Vagina (tissue), 2 donors: ENCODE results near the gene DRD3. TPM values are rescaled to one million over a fixed set of nuclear protein-coding genes. Genes with fewer than 3 reads are reported as not detected.

ENCODE experiments used
- DNase-seq, 2 donors: peaks; one replicate each; pipeline ENCODE4 v3.0.0-alpha.2; 2017; ENCODE audit errors: extremely low spot score in 2 of 2
- H3K27ac ChIP-seq: fragments of 200-600 bp; sonication (generic); one replicate; pipeline ENCODE4 v1.5.1; 2019
- H3K27me3 ChIP-seq: fragments of 200-600 bp; sonication (generic); one replicate; pipeline ENCODE4 v1.5.1; 2019
- H3K36me3 ChIP-seq, 2 donors: fragments of 200-600 bp; sonication (generic); one replicate each; pipeline ENCODE4 v1.5.1; 2017 to 2019
- H3K4me1 ChIP-seq: fragments of 200-600 bp; sonication (generic); one replicate; pipeline ENCODE4 v1.5.1; 2019
- H3K4me3 ChIP-seq, 2 donors: fragments of 200-600 bp; sonication (generic); 1 replicate in 1 of 2; 2 replicates in 1 of 2; pipeline ENCODE4 v1.5.1; 2016 to 2019
- H3K9me3 ChIP-seq: fragments of 200-600 bp; sonication (generic); one replicate; pipeline ENCODE4 v1.5.1; 2019
- POLR2A ChIP-seq, 2 donors: fragments of 450-650 bp; IDR thresholded peaks; one replicate each; pipeline ENCODE4 v1.6.1; 2017; ENCODE audit warnings: antibody characterized with exemption in 2 of 2, mild to moderate bottlenecking in 2 of 2, moderate library complexity in 2 of 2
- POLR2AphosphoS5 ChIP-seq, 2 donors: sonication (generic); formaldehyde crosslinking; IDR thresholded peaks; one replicate each; pipeline ENCODE4 v1.9.0; 2017; ENCODE audit warnings: antibody characterized with exemption in 2 of 2, mild to moderate bottlenecking in 2 of 2, low read depth in 1 of 2; ENCODE audit not compliant: insufficient read depth in 1 of 2
- intact Hi-C: fragments of 100-400 bp; cut with DNase I; formaldehyde crosslinking; loops from one replicate; pipeline ENCODE4 v1.15.1; 2023
- total RNA-seq: library from RNA; depleted of rRNA; stranded (reverse); fragments of >200 nt; gene quantifications from one replicate; pipeline ENCODE4 v1.2.3, GENCODE V29; 2016
- TF ChIP-seq, protein P1 (sequence below), 3 experiments: fragments of 450-650 bp in 2 of 3; fragments of 200-600 bp in 1 of 3; sonication (generic) in 1 of 3; IDR thresholded peaks; one replicate each; pipeline ENCODE4 v1.5.1; 2017 to 2019; ENCODE audit warnings: antibody characterized with exemption in 3 of 3, mild to moderate bottlenecking in 2 of 3, moderate library complexity in 2 of 3

Gene DRD3
- total RNA-seq, 1 donor from 2014 or later: not detected

GRCh38 chr3:114216186-114216970 is 37.5 kb upstream of the DRD3 start:
- no peaks in the 10 kb centered on the region for H3K36me3 ChIP-seq
- TF ChIP-seq POLR2AphosphoS5 (IDR thresholded peaks at IDR 0.05; ENCODE audit: insufficient read depth in 1 of 2, low read depth in 1 of 2): no peak
- TF ChIP-seq POLR2A (IDR thresholded peaks at IDR 0.05): no peak
- intact Hi-C loops: no loop called here
- H3K9me3 ChIP-seq: no peaks in the 10 kb centered on the region
- no peaks in the 10 kb centered on the region for H3K27me3 ChIP-seq
- DNase-seq: no peak
- H3K4me3 ChIP-seq: no peak overlapping the region
- no peaks in the 10 kb centered on the region for H3K4me1 ChIP-seq
- no peak overlapping the region for H3K27ac ChIP-seq

DNA sequence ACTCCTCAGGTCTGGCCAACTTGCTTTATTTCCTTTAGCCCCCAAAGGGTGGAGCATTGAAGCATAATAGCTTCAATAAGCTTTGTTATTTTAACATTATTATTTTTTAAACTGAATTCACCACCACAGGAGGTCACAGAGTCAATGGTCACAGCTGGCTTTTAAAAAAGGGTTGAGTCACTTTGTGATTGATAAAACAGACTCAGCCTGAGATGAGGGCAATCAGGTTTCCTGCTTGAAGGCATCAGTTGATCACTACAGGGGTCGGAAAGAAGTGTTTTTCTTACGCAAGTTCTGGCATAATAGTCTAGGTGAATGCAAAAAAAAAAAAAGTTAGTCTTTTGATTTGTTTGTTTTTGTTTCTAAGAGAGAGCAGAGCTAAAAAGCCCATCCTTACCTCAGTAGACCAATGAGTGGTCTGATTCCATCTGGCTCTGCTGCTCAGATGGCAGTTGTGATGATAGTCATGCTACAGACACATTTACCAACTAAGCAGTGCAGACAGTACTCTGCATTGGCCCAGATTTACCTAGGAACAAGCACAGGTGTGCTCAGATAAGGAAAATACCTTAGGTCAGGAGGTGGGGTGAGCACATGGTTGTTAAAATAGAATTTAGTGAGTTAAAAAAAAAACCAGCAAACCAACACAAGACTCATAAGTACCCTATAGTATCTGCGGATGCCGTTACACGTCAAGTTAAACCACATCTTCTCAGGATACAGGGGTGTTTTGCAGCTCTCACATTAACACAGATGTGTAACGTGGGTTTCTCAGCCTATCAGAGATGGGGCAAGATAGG is 35.9 kb upstream of the DRD3 start:
- TF ChIP-seq POLR2A (IDR thresholded peaks at IDR 0.05): no peak
- TF ChIP-seq POLR2AphosphoS5 (IDR thresholded peaks at IDR 0.05; ENCODE audit: insufficient read depth in 1 of 2, low read depth in 1 of 2): no peak
- TF ChIP-seq, protein P1, sequence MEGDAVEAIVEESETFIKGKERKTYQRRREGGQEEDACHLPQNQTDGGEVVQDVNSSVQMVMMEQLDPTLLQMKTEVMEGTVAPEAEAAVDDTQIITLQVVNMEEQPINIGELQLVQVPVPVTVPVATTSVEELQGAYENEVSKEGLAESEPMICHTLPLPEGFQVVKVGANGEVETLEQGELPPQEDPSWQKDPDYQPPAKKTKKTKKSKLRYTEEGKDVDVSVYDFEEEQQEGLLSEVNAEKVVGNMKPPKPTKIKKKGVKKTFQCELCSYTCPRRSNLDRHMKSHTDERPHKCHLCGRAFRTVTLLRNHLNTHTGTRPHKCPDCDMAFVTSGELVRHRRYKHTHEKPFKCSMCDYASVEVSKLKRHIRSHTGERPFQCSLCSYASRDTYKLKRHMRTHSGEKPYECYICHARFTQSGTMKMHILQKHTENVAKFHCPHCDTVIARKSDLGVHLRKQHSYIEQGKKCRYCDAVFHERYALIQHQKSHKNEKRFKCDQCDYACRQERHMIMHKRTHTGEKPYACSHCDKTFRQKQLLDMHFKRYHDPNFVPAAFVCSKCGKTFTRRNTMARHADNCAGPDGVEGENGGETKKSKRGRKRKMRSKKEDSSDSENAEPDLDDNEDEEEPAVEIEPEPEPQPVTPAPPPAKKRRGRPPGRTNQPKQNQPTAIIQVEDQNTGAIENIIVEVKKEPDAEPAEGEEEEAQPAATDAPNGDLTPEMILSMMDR (IDR thresholded peaks at IDR 0.05): no peak
- H3K27me3 ChIP-seq: no peaks in the 10 kb centered on the region
- no peaks in the 10 kb centered on the region for H3K4me1 ChIP-seq
- intact Hi-C loops: no loop called here
- H3K9me3 ChIP-seq: no peaks in the 10 kb centered on the region
- DNase-seq: no peak
- H3K36me3 ChIP-seq: no peaks in the 10 kb centered on the region
- peak overlapping the region; percentile 5 to 21 for H3K4me3 ChIP-seq
- peak overlapping the region; percentile 46 for H3K27ac ChIP-seq

GRCh38 chr3:114213627-114214541 is 35.0 kb upstream of the DRD3 start:
- Histone ChIP-seq H3K36me3 (no peaks in the 10 kb centered on the region), H3K4me3 (peak overlapping the region; percentile 5 to 21), H3K27me3 (no peaks in the 10 kb centered on the region), H3K4me1 (no peaks in the 10 kb centered on the region), H3K9me3 (no peaks in the 10 kb centered on the region), H3K27ac (peak overlapping the region; percentile 46)
- TF ChIP-seq, protein P1 (IDR thresholded peaks at IDR 0.05): no peak
- TF ChIP-seq POLR2A (IDR thresholded peaks at IDR 0.05) (no peak), POLR2AphosphoS5 (IDR thresholded peaks at IDR 0.05; ENCODE audit: insufficient read depth in 1 of 2, low read depth in 1 of 2) (no peak)
- no peak for DNase-seq
- intact Hi-C loops: no loop called here

GRCh38 chr3:114213292-114213626 is 34.4 kb upstream of the DRD3 start:
- no peak overlapping the region for H3K27ac ChIP-seq
- no peak for DNase-seq
- intact Hi-C loops: no loop called here
- no peaks in the 10 kb centered on the region for H3K27me3 ChIP-seq
- H3K9me3 ChIP-seq: no peaks in the 10 kb centered on the region
- TF ChIP-seq POLR2A (IDR thresholded peaks at IDR 0.05) (no peak), POLR2AphosphoS5 (IDR thresholded peaks at IDR 0.05; ENCODE audit: insufficient read depth in 1 of 2, low read depth in 1 of 2) (no peak)
- TF ChIP-seq, protein P1 (IDR thresholded peaks at IDR 0.05): no peak
- peak overlapping the region in 1 of 2 donors; percentile 5 for H3K4me3 ChIP-seq
- no peaks in the 10 kb centered on the region for H3K36me3 ChIP-seq
- no peaks in the 10 kb centered on the region for H3K4me1 ChIP-seq

GRCh38 chr3:114212646-114213045 is 33.8 kb upstream of the DRD3 start:
- DNase-seq: no peak
- Histone ChIP-seq H3K36me3 (no peaks in the 10 kb centered on the region), H3K4me1 (no peaks in the 10 kb centered on the region), H3K4me3 (no peak overlapping the region), H3K27me3 (no peaks in the 10 kb centered on the region), H3K9me3 (no peaks in the 10 kb centered on the region), H3K27ac (no peak overlapping the region)
- intact Hi-C loops: no loop called here
- TF ChIP-seq, protein P1 (IDR thresholded peaks at IDR 0.05): no peak
- TF ChIP-seq POLR2AphosphoS5 (IDR thresholded peaks at IDR 0.05; ENCODE audit: insufficient read depth in 1 of 2, low read depth in 1 of 2) (no peak), POLR2A (IDR thresholded peaks at IDR 0.05) (no peak)
